SJCRH30 (cell line): Measurements from ENCODE around the gene NUDT2. TPM values are rescaled to one million over a fixed set of nuclear protein-coding genes. Genes with fewer than 3 reads are reported as not detected.
A peak's percentile ranks its signal among the peaks of the same experiment; 100 is the strongest.
"Not testable (repeated sequence)": the region's sequence is repeated elsewhere in the genome, so short reads cannot be mapped to it uniquely, and the experiment has no call there.

Experiments used
- DNase-seq, 2 experiments: peaks; one replicate each; pipeline ENCODE4 v3.0.0-alpha.2; 2015 to 2020
- H3K27ac ChIP-seq: fragments of 250-450 bp; sonication (Bioruptor Pico); 2 replicates; pipeline ENCODE4 v1.5.1; 2020; ENCODE audit warnings: mild to moderate bottlenecking, moderate library complexity
- H3K27me3 ChIP-seq: fragments of 250-450 bp; sonication (Bioruptor Pico); 2 replicates; pipeline ENCODE4 v1.5.1; 2020; ENCODE audit warnings: mild to moderate bottlenecking, moderate library complexity
- H3K36me3 ChIP-seq: fragments of 250-450 bp; sonication (Bioruptor Pico); 2 replicates; pipeline ENCODE4 v1.5.1; 2020; ENCODE audit warnings: mild to moderate bottlenecking, moderate library complexity
- H3K4me1 ChIP-seq: fragments of 250-450 bp; sonication (Bioruptor Pico); 2 replicates; pipeline ENCODE4 v1.5.1; 2020; ENCODE audit warnings: mild to moderate bottlenecking, moderate library complexity
- H3K4me3 ChIP-seq: fragments of 250-450 bp; sonication (Bioruptor Pico); 2 replicates; pipeline ENCODE4 v1.5.1; 2020; ENCODE audit warnings: mild to moderate bottlenecking, moderate library complexity
- H3K9me3 ChIP-seq: fragments of 250-450 bp; sonication (Bioruptor Pico); replicated peaks from 2 replicates; pipeline ENCODE4 v1.5.1; 2020; ENCODE audit warnings: mild to moderate bottlenecking, moderate library complexity
- total RNA-seq: library from RNA; depleted of rRNA; stranded (reverse); fragments of >200 nt; shearing (Covaris generic); gene quantifications from 2 replicates; pipeline ENCODE4 v1.2.3, GENCODE V29; 2014

Gene NUDT2
- total RNA-seq, 1 experiment from 2014 or later, result 9.4 TPM

DNA sequence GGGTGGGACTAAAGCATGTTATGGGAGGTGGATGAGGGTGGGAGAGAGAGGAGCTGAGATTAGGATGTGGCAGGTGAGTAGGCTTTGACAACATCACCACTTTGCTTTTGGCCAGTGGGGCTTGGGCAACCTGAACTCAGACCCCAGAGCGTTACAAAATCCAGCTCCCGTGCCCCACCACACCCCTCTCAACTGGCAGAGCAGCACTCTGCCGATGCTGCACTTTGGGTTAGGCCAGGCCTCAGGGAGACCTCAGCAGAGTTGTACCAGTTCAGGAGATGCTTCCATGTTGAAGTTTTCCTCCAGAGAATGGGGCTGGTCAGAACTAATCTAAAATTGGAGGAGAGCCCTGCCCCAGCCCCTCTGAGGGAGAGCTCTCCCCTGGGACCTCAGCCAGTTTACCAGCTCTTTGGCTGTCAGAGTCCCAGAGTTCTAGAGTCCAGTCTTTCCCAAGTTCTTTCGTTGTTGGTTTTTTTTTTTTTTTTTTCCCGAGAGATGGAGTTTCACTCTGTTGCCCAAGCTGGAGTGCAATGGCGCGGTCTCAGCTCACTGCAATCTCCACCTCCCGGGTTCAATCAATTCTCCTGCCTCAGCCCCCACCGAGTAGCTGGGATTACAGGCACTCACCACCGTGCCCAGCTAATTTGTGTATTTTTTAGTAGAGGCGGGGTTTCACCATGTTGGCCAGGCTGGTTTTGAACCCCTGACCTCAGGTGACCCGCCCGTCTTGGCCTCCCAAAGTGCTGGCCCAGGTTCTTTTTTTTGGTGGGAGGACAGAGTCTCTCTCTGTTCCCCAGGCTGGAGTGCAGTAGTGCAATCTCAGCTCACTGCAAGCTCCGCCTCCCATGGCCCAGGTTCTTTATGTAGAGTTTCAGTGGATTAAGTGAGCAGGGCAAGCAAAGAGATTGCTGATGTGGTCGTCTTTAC lies 17.8 kb downstream of the NUDT2 start:
- Histone ChIP-seq H3K4me3 (no peak overlapping the region), H3K4me1 (no peaks in the 10 kb centered on the region), H3K36me3 (no peaks in the 10 kb centered on the region), H3K27me3 (no peaks in the 10 kb centered on the region), H3K27ac (no peak overlapping the region), H3K9me3 (no peaks in the 10 kb centered on the region)
- no peak for DNase-seq

DNA sequence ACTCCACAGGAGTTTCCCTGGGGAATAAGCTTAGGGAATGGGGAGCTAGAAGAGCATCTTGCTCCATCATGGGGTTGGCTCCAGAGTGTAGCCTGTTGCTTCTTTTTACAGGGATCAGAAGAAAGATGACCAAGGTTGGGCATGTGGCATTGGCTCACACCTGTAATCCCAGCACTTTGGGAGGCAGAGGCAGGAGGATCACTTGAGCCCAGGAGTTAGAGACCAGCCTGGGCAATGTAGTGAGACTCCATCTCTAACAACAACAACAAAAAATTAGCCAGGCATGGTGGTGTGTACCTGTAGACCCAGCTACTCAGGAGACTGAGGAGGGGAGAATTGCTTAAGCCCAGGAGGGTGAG lies 18.4 kb downstream of the NUDT2 start:
- no peak for DNase-seq
- Histone ChIP-seq H3K27ac (no peak overlapping the region), H3K4me3 (no peak overlapping the region), H3K9me3 (no peaks in the 10 kb centered on the region), H3K36me3 (no peaks in the 10 kb centered on the region), H3K4me1 (no peaks in the 10 kb centered on the region), H3K27me3 (no peaks in the 10 kb centered on the region)

DNA sequence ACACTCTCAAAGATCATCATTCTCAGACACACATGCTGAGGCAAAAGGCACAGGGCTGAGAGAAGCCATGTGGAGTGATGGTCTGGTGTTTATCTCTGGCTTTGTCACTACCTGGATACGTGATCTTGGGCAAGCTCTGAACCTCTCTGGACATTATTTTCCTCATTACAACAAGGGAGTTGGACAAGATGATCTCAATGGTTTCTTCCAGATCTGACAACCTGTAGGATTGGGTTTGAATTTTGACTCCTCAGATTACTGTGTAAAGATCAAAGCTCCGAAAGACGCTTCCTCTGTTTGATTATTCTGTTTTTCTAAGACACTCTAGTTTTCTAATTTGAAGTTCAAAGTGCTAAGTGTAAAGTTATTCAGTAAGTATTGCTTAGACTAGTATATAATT lies 20.0 kb downstream of the NUDT2 start:
- DNase-seq, result no peak
- no peaks in the 10 kb centered on the region for H3K27me3 ChIP-seq
- H3K4me3 ChIP-seq, result no peak overlapping the region
- H3K9me3 ChIP-seq, result no peaks in the 10 kb centered on the region
- H3K36me3 ChIP-seq, result no peaks in the 10 kb centered on the region
- no peak overlapping the region for H3K27ac ChIP-seq
- no peaks in the 10 kb centered on the region for H3K4me1 ChIP-seq

DNA sequence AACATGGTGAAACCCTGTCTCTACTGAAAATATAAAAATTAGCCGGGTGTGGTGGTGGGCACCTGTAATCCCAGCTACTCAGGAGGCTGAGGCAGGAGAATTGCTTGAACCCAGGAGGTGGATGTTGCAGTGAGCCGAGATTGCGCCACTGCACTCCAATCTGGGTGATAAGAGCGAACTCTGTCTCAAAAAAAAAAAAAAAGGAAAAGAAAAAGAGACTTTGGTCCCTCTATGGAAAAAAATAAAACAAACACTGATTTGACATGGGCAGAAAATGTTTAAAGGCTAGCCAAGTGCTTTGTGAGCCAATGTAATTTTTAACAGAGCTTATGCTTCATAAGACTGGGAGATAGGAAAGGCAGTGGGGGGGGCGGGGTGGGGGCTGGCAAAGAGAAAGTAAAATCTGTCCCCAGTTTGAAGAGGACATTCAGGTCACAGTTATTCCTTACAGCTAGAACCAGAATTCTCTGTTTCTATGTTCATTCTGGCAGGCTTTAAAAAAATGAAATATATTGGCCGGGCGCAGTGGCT lies 22.8 kb downstream of the NUDT2 start:
- not testable (repeated sequence) for H3K36me3 ChIP-seq, H3K27me3 ChIP-seq, H3K9me3 ChIP-seq, H3K4me1 ChIP-seq, H3K27ac ChIP-seq, H3K4me3 ChIP-seq, DNase-seq

DNA sequence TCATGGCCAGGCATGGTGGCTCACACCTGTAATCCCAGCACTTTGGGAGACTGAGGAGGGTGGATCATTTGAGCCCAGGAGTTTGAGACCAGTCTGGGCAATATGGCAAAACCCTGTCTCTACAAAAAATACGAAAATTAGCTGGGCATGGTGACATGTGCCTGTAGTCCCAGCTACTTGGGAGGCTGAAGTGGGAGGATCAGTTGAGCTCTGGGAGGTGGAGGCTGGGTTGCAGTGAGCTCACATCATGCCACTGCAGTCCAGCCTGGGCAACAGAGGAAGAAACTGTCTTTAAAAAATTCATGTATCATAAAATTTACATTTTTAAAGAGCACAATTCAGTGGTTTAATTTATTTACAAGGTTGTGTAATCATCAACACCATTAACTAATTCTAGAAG lies 23.6 kb downstream of the NUDT2 start:
- not testable (repeated sequence) for H3K4me1 ChIP-seq, H3K36me3 ChIP-seq, DNase-seq

DNA sequence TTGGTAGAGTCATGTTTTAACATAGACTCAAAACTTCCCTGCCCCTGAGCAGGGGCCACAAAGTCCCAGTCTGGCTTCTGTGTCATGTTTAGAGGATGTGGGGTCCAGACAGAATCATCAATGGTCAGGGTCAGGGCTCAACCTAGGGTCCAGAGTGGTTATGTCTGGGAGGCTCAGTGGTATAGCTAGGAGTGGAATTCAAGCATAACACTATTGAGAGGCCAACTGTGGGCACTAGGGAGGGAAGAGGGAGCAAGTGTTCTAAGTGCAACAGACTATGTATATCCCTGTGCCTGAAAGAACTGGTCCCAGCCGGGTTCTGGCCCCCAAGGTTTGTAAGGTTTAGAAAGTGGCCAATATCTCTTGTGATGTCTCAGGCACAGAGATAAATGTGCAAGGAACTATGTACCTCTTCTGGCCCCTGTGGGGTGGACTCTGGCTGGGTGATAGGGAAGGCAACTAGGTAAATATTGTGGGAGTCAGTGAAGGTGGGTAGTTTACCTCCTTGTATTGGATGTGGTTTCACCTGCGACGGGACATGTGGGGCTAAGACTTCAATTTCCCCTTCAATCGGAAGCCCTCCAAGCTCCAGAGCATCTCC lies 33.3 kb downstream of the NUDT2 start:
- H3K36me3 ChIP-seq, result no peaks in the 10 kb centered on the region
- H3K27me3 ChIP-seq, result no peaks in the 10 kb centered on the region
- no peak for DNase-seq
- H3K27ac ChIP-seq, result no peak overlapping the region
- H3K4me1 ChIP-seq, result 0 out of 2 replicates have a peak, but pooled peaks cover 3% of the 10 kb centered on the region
- H3K4me3 ChIP-seq, result no peak overlapping the region
- H3K9me3 ChIP-seq, result no peaks in the 10 kb centered on the region; the same call in 1 of the 2 replicates

More for the DNA sequence above, 23.6 kb downstream of the NUDT2 start:
- not testable (repeated sequence) for H3K4me3 ChIP-seq, H3K9me3 ChIP-seq, H3K27ac ChIP-seq, H3K27me3 ChIP-seq

DNA sequence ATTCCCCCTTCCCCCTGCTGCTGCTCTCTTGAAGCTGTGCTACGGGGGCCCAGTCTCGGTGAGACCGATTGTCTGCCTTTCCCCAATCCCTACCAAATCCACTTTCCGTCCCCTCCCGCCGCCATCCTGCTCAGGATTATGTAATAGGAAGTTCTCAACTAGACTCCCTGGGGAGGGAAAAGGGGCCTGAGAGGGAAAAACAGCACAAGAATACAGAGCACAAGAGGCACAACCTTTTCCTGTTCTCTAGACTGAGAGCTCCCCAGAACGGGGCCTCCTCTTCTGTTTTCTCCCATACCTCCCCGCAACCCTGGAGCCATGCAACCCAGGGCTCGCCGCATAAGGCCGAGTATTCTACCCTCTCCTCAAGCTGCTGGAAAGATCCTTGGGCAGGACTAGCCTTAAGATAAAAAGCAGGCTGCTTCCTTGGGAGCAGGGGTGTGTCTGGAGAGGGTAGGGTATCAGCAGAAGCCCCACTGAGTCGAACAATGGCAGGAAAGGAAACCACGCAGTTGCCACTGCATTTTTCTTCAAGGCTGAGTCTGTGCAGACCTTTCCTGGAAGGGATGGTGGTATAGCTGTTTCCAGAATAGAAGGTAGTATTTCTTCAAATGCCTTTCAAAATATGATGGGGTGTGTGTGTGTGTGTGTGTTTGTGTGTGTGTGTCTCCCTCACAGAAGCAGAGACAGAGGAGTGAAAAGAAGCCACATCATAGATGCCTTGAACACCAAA lies 34.4 kb downstream of the NUDT2 start:
- Histone ChIP-seq H3K27me3 (no peaks in the 10 kb centered on the region), H3K4me1 (0 out of 2 replicates have a peak, but pooled peaks cover 3% of the 10 kb centered on the region), H3K27ac (no peak overlapping the region), H3K4me3 (peak overlapping the region; percentile 23), H3K9me3 (no peaks in the 10 kb centered on the region; the same call in 1 of the 2 replicates), H3K36me3 (no peaks in the 10 kb centered on the region)
- DNase-seq, result peak in 1 of 2 experiments; percentile 31

DNA sequence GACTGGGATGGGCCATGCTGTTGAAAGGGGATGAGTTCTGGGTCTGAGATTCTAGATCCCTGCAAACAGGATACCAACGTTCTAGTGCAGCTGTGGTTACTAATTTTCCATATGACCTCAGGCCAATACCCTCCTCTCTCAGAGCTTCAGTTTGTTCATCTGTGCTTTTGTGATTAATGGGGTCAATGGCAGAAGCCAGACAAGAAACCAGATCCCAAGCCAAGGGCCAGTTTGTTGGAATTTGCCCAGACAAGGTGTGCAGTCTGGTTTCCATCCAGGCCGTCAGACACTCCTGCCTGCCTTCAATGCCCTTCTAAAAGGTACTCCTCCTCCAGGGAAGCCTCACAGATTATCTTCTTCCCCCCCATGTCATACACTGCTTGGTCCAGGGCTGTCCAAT lies 35.9 kb downstream of the NUDT2 start:
- no peak for DNase-seq
- Histone ChIP-seq H3K36me3 (no peaks in the 10 kb centered on the region), H3K4me1 (0 out of 2 replicates have a peak, but pooled peaks cover 3% of the 10 kb centered on the region), H3K27ac (no peak overlapping the region), H3K27me3 (no peaks in the 10 kb centered on the region), H3K9me3 (no peaks in the 10 kb centered on the region; the same call in 1 of the 2 replicates), H3K4me3 (no peak overlapping the region)

DNA sequence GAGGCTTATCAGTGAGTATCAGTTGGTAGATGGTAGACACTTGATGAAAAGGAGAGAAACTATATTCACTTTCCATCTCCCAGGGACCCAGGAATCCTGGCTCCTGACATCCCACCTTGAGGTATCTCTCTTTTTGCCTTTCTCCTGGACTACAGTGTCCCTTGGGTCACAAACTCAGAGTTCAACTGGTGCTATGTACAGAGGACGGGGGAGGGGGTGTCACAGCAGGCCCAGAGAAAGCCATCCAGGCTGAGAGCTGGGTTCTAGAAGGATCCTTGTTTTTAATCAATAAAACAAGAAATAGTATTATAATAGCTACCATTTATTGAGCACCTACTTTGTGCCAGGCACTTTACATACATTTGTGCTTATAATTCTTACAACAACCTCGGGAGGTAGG lies 37.0 kb downstream of the NUDT2 start:
- DNase-seq, result no peak
- Histone ChIP-seq H3K27me3 (no peaks in the 10 kb centered on the region), H3K4me1 (0 out of 2 replicates have a peak, but pooled peaks cover 3% of the 10 kb centered on the region), H3K27ac (no peak overlapping the region), H3K36me3 (no peaks in the 10 kb centered on the region), H3K4me3 (no peak overlapping the region), H3K9me3 (no peaks in the 10 kb centered on the region; the same call in 1 of the 2 replicates)

DNA sequence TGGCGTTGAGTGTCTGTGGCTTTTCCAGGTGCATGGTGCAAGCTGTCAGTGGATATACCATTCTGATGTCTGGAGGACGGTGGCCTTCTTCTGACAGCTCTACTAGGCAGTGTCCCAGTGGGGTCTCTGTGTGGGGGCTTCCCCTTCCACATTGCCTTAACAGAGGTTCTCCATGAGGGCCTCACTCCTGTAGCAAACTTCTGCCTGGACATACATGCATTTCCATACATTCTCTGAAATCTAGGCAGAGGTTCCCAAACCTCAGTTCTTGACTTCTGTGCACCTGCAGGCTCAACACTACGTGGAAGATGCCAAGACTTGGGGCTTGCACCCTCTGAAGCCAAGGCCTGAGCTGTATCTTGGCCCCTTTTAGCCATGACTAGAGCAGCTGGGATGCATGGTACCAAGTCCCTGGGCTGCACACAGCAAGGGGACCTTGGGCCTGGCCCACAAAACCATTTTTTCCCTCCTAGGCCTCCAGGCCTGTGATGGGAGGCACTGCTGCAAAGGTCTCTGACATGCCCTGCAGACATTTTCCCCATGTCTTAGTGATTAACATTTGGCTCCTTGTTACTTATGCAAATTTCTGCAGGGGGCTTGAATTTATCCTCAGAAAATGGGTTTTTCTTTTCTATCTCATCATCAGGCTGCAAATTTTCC lies 38.5 kb downstream of the NUDT2 start:
- not testable (repeated sequence) for H3K9me3 ChIP-seq, H3K36me3 ChIP-seq, H3K4me1 ChIP-seq

DNA sequence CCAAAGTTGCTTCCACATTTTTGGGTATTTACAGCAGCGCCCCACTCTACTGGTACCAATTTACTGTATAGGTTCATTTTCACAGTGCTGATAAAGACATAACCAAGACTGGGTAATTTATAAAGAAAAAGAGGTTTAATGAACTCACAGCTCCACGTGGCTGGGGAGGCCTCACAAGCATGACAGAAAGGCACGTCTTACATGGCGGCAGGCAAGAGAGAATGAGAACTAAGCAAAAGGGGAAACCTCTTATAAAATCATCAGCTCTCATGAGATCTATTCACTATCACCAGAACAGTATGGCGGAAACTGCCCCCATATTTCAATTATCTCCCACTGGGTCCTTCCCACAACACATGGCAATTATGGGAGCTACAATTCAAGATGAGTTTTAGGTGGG lies 39.4 kb downstream of the NUDT2 start:
- DNase-seq, H3K27ac ChIP-seq, H3K36me3 ChIP-seq, H3K27me3 ChIP-seq, H3K9me3 ChIP-seq, H3K4me3 ChIP-seq, H3K4me1 ChIP-seq: not testable (repeated sequence)

More for the DNA sequence above, 38.5 kb downstream of the NUDT2 start:
- H3K4me3 ChIP-seq, H3K27ac ChIP-seq, H3K27me3 ChIP-seq, DNase-seq: not testable (repeated sequence)

DNA sequence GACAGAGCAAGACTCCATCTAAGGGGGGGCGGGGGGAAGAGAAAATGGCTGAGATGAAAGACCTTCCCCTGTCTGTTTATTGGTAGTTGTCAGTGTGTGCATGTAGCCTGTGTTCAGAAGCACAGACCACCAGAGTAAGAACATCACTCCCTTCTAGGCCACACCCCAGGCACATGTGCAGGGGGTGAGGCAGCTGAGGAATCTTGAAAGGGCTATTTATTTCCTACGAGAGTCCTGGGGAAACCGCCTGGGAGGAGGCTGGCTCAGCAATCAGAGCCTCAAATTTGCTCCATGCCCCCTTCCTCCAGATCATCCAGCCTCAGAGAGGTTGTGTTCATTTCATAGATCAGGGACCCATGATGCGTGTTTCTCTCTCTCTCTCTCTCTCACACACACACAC lies 40.3 kb downstream of the NUDT2 start:
- no peak for DNase-seq

DNA sequence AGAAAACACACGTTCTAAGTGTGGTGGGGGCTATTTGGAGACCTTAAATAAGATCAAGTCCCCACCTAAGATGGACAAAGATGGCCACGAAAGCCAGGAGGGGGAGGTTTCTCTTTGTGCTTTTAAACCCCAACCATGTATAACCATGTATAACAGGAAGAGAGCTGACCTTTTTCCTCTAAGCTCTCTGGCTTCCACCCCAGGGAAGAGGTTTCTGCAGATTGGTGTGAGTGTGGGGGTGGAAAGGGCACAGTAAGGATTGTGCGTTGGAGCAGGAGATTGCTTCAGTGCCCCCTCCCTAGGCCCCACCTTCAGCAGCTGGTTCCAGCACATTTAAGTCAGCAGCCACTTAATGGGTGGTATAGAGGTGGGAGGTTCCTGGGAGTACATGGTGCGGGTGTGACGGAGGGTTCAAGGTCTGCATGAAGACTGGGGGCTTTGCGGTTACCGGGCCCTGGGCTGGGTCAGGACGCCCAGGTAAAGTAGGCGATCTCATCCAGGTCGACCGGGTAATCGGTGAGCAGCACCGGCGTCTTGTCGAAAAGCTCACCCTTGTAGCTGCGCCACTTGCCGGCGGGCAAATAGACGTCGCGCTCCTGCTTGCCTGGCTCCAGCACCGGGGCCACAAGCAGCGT lies 41.1 kb downstream of the NUDT2 start:
- no peak overlapping the region for H3K27ac ChIP-seq

More for the DNA sequence above, 40.3 kb downstream of the NUDT2 start:
- H3K36me3 ChIP-seq, result no peaks in the 10 kb centered on the region
- no peaks in the 10 kb centered on the region for H3K4me1 ChIP-seq
- H3K27me3 ChIP-seq, result no peaks in the 10 kb centered on the region
- H3K27ac ChIP-seq, result no peak overlapping the region
- H3K9me3 ChIP-seq, result no peaks in the 10 kb centered on the region; the same call in 1 of the 2 replicates
- no peak overlapping the region for H3K4me3 ChIP-seq

More for the DNA sequence above, 41.1 kb downstream of the NUDT2 start:
- no peak for DNase-seq
- H3K9me3 ChIP-seq, result no peaks in the 10 kb centered on the region; the same call in 1 of the 2 replicates
- H3K36me3 ChIP-seq, result no peaks in the 10 kb centered on the region
- H3K27me3 ChIP-seq, result no peaks in the 10 kb centered on the region
- H3K4me3 ChIP-seq, result no peak overlapping the region
- H3K4me1 ChIP-seq, result peaks cover 7% of the 10 kb centered on the region
